GM21619 (cell line): ENCODE measurements around the gene DRD4.

Experiments
- ATAC-seq: cut with Tn5 transposase; IDR thresholded peaks from one replicate; pipeline ENCODE4 v1.9.1; 2021; ENCODE audit not compliant: unreplicated experiment

Gene DRD4

GRCh38 chr11:609341-609811 lies 27.7 kb upstream of the DRD4 start:
- ATAC-seq = no peak

GRCh38 chr11:610146-610801 lies 26.8 kb upstream of the DRD4 start:
- ATAC-seq = no peak

GRCh38 chr11:611001-611996 lies 25.8 kb upstream of the DRD4 start:
- no peak for ATAC-seq

- no peak for ATAC-seq
These were observed 24.7 kb upstream of the DRD4 start for GRCh38 chr11:612201-612960.

GRCh38 chr11:612961-613300 lies 24.1 kb upstream of the DRD4 start:
- no peak for ATAC-seq

- no peak for ATAC-seq
These were observed 23.6 kb upstream of the DRD4 start for GRCh38 chr11:613369-613968.

GRCh38 chr11:614021-614622 lies 22.9 kb upstream of the DRD4 start:
- no peak for ATAC-seq

- no peak for ATAC-seq
These were observed 22.2 kb upstream of the DRD4 start for GRCh38 chr11:614623-615503.

GRCh38 chr11:615504-616319 lies 21.4 kb upstream of the DRD4 start, which contains the start of gene IRF7:
TSS of gene IRF7 (minus strand) at chr11:615950. CDS start at chr11:615364, 586 bp downstream.
- peak; percentile 79 for ATAC-seq

- ATAC-seq = no peak
These were observed 20.5 kb upstream of the DRD4 start for GRCh38 chr11:616320-617198.

- ATAC-seq = no peak
These were observed 19.7 kb upstream of the DRD4 start for GRCh38 chr11:617199-617911.

- no peak for ATAC-seq
These were observed 19.0 kb upstream of the DRD4 start for GRCh38 chr11:617912-618682.

- ATAC-seq = no peak
These were observed 18.0 kb upstream of the DRD4 start for GRCh38 chr11:618856-619627.

- ATAC-seq = no peak
These were observed 17.4 kb upstream of the DRD4 start for GRCh38 chr11:619628-620050.

GRCh38 chr11:620201-620600 lies 16.9 kb upstream of the DRD4 start:
- no peak for ATAC-seq
